ENCODE measurements around the gene PKN1. TPM values are rescaled to one million over a fixed set of nuclear protein-coding genes. Genes with fewer than 3 reads are reported as not detected.

The PKN1 gene
- total RNA-seq, 4 donors from 2014 or later = 56.2 to 129 (median 82.4) TPM

GRCh38 chr19:14514215-14514863 lies 81.2 kb downstream of the PKN1 start:
- H3K27ac ChIP-seq = no peak overlapping the region
- no peaks in the 10 kb centered on the region for H3K9me3 ChIP-seq
- peaks cover 0 to 6% of the 10 kb centered on the region in 2 donors for H3K4me1 ChIP-seq
- no peaks in the 10 kb centered on the region for H3K27me3 ChIP-seq
- H3K4me3 ChIP-seq = no peak overlapping the region
- intact Hi-C loops (cut with DNase I; ENCODE audit: low total_unique reads) = no loop called here
- TF ChIP-seq CTCF (IDR thresholded peaks at IDR 0.05) (no peak), POLR2A (IDR thresholded peaks at IDR 0.05) (no peak)
- no peak for DNase-seq
- no peaks in the 10 kb centered on the region for H3K36me3 ChIP-seq

- Histone ChIP-seq H3K27me3 (no peaks in the 10 kb centered on the region), H3K4me3 (peak overlapping the region in 1 of 2 donors; percentile 100), H3K9me3 (no peaks in the 10 kb centered on the region), H3K27ac (peak overlapping the region; percentile 24 to 99), H3K4me1 (peaks cover 0 to 6% of the 10 kb centered on the region in 2 donors), H3K36me3 (no peaks in the 10 kb centered on the region)
- intact Hi-C loops (cut with DNase I; ENCODE audit: low total_unique reads) = no loop called here
- no peak for TF ChIP-seq CTCF (IDR thresholded peaks at IDR 0.05)
- TF ChIP-seq POLR2A (IDR thresholded peaks at IDR 0.05) = no peak
- DNase-seq = no peak
Measured at GRCh38 chr19:14515501-14516047, 82.5 kb downstream of the PKN1 start.

- H3K36me3 ChIP-seq = no peaks in the 10 kb centered on the region
- TF ChIP-seq CTCF (IDR thresholded peaks at IDR 0.05) (no peak), POLR2A (IDR thresholded peaks at IDR 0.05) (no peak)
- peak overlapping the region in 1 of 2 donors; percentile 100 for H3K4me3 ChIP-seq
- peaks cover 0 to 6% of the 10 kb centered on the region in 2 donors for H3K4me1 ChIP-seq
- intact Hi-C loops (cut with DNase I; ENCODE audit: low total_unique reads) = no loop called here
- H3K27me3 ChIP-seq = no peaks in the 10 kb centered on the region
- H3K27ac ChIP-seq = peak overlapping the region; percentile 24 to 99
- DNase-seq = no peak
- no peaks in the 10 kb centered on the region for H3K9me3 ChIP-seq
Measured at GRCh38 chr19:14516048-14516534, 83.0 kb downstream of the PKN1 start.

GRCh38 chr19:14516746-14517438 lies 83.8 kb downstream of the PKN1 start:
- TF ChIP-seq CTCF (IDR thresholded peaks at IDR 0.05) (no peak), POLR2A (IDR thresholded peaks at IDR 0.05) (no peak)
- H3K27ac ChIP-seq = peak overlapping the region; percentile 99 to 100
- H3K4me1 ChIP-seq = peaks cover 0 to 6% of the 10 kb centered on the region in 2 donors
- no peaks in the 10 kb centered on the region for H3K27me3 ChIP-seq
- H3K9me3 ChIP-seq = no peaks in the 10 kb centered on the region
- peak overlapping the region; percentile 78 to 100 for H3K4me3 ChIP-seq
- no peak for DNase-seq
- no peaks in the 10 kb centered on the region for H3K36me3 ChIP-seq
- intact Hi-C loops (cut with DNase I; ENCODE audit: low total_unique reads) = no loop called here

DNA sequence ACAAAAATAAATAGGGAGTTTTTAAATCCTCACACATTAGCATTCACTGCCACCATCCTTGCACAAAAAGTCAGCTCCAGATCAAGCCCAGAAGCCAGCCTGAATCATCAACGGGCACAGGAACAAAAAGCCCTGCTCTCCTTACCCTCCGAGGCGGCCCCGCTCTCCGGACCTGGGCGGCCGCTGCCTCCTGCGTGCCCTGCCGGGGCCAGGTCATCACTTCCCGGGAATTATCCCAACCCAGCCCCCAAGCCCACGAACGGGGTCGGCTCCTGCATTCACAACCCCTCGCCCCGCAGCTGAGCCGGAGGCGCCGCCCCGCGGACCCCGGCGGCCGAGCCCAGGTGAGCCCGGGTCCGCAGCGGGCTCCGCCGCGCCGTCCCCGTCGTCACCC lies 84.3 kb downstream of the PKN1 start:
- H3K4me3 ChIP-seq = peak overlapping the region; percentile 78 to 100
- H3K36me3 ChIP-seq = no peaks in the 10 kb centered on the region
- peaks cover 0 to 6% of the 10 kb centered on the region in 2 donors for H3K4me1 ChIP-seq
- no peaks in the 10 kb centered on the region for H3K27me3 ChIP-seq
- no peaks in the 10 kb centered on the region for H3K9me3 ChIP-seq
- H3K27ac ChIP-seq = peak overlapping the region; percentile 99 to 100
- TF ChIP-seq POLR2A (IDR thresholded peaks at IDR 0.05) (no peak), CTCF (IDR thresholded peaks at IDR 0.05) (no peak)
- intact Hi-C loops (cut with DNase I; ENCODE audit: low total_unique reads) = no loop called here
- no peak for DNase-seq

Data from uterus (tissue), 4 donors.